Vagina (tissue), 2 donors: ENCODE data around the gene MAG. TPM values are rescaled to one million over a fixed set of nuclear protein-coding genes. Genes with fewer than 3 reads are reported as not detected.

ENCODE experiments used
- DNase-seq, 2 donors: peaks; one replicate each; pipeline ENCODE4 v3.0.0-alpha.2; 2017; ENCODE audit errors: extremely low spot score in 2 of 2
- H3K27ac ChIP-seq: fragments of 200-600 bp; sonication (generic); one replicate; pipeline ENCODE4 v1.5.1; 2019
- H3K27me3 ChIP-seq: fragments of 200-600 bp; sonication (generic); one replicate; pipeline ENCODE4 v1.5.1; 2019
- H3K36me3 ChIP-seq, 2 donors: fragments of 200-600 bp; sonication (generic); one replicate each; pipeline ENCODE4 v1.5.1; 2017 to 2019
- H3K4me1 ChIP-seq: fragments of 200-600 bp; sonication (generic); one replicate; pipeline ENCODE4 v1.5.1; 2019
- H3K4me3 ChIP-seq, 2 donors: fragments of 200-600 bp; sonication (generic); 1 replicate in 1 of 2; 2 replicates in 1 of 2; pipeline ENCODE4 v1.5.1; 2016 to 2019
- H3K9me3 ChIP-seq: fragments of 200-600 bp; sonication (generic); one replicate; pipeline ENCODE4 v1.5.1; 2019
- POLR2A ChIP-seq, 2 donors: fragments of 450-650 bp; IDR thresholded peaks; one replicate each; pipeline ENCODE4 v1.6.1; 2017; ENCODE audit warnings: antibody characterized with exemption in 2 of 2, mild to moderate bottlenecking in 2 of 2, moderate library complexity in 2 of 2
- POLR2AphosphoS5 ChIP-seq, 2 donors: sonication (generic); formaldehyde crosslinking; IDR thresholded peaks; one replicate each; pipeline ENCODE4 v1.9.0; 2017; ENCODE audit warnings: antibody characterized with exemption in 2 of 2, mild to moderate bottlenecking in 2 of 2, low read depth in 1 of 2; ENCODE audit not compliant: insufficient read depth in 1 of 2
- intact Hi-C: fragments of 100-400 bp; cut with DNase I; formaldehyde crosslinking; loops from one replicate; pipeline ENCODE4 v1.15.1; 2023
- total RNA-seq: library from RNA; depleted of rRNA; stranded (reverse); fragments of >200 nt; gene quantifications from one replicate; pipeline ENCODE4 v1.2.3, GENCODE V29; 2016
- TF ChIP-seq, protein P1 (sequence below), 3 experiments: fragments of 450-650 bp in 2 of 3; fragments of 200-600 bp in 1 of 3; sonication (generic) in 1 of 3; IDR thresholded peaks; one replicate each; pipeline ENCODE4 v1.5.1; 2017 to 2019; ENCODE audit warnings: antibody characterized with exemption in 3 of 3, mild to moderate bottlenecking in 2 of 3, moderate library complexity in 2 of 3

Gene MAG
- total RNA-seq, 1 donor from 2014 or later = not detected

GRCh38 chr19:35332817-35333216 lies 40.9 kb downstream of the MAG start:
- intact Hi-C loops = no loop called here

DNA sequence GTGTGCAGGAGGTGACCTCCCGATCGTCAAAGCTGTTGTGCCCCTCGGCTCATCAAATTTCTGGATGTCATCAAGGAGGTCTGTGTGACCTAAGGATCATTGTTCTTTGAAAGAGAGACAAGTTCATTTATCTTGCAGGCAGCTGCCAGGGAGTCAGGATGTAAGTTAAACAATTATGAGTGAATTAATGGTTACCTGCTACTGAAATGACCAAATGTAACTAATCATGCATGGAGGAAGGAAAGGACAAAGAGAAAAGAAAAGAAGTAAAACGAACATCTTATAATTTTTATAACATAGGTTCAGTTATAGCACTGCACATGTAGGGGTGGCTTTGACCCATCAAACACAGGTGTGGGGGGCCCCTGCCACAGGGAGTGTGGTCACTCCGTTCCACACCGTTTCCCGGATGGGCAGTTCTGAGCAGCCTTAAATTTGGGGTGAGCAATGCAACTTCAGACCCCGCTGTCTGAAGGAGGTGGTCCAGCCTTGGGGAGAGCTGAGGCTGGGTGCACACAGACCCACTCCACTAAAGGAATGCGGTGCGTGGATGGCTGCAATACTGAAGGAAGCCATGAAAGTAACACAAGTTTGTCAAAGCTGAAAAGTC lies 42.3 kb downstream of the MAG start:
- Histone ChIP-seq H3K27ac (no peak overlapping the region), H3K27me3 (no peaks in the 10 kb centered on the region), H3K36me3 (no peaks in the 10 kb centered on the region), H3K4me1 (no peaks in the 10 kb centered on the region), H3K9me3 (no peaks in the 10 kb centered on the region), H3K4me3 (no peak overlapping the region)
- intact Hi-C loops = no loop called here
- no peak for DNase-seq
- TF ChIP-seq, protein P1, sequence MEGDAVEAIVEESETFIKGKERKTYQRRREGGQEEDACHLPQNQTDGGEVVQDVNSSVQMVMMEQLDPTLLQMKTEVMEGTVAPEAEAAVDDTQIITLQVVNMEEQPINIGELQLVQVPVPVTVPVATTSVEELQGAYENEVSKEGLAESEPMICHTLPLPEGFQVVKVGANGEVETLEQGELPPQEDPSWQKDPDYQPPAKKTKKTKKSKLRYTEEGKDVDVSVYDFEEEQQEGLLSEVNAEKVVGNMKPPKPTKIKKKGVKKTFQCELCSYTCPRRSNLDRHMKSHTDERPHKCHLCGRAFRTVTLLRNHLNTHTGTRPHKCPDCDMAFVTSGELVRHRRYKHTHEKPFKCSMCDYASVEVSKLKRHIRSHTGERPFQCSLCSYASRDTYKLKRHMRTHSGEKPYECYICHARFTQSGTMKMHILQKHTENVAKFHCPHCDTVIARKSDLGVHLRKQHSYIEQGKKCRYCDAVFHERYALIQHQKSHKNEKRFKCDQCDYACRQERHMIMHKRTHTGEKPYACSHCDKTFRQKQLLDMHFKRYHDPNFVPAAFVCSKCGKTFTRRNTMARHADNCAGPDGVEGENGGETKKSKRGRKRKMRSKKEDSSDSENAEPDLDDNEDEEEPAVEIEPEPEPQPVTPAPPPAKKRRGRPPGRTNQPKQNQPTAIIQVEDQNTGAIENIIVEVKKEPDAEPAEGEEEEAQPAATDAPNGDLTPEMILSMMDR (IDR thresholded peaks at IDR 0.05) = no peak
- no peak for TF ChIP-seq POLR2AphosphoS5 (IDR thresholded peaks at IDR 0.05; ENCODE audit: insufficient read depth in 1 of 2, low read depth in 1 of 2)
- no peak for TF ChIP-seq POLR2A (IDR thresholded peaks at IDR 0.05)

More at GRCh38 chr19:35332817-35333216, 40.9 kb downstream of the MAG start:
- no peaks in the 10 kb centered on the region for H3K9me3 ChIP-seq
- TF ChIP-seq POLR2A (IDR thresholded peaks at IDR 0.05) (no peak), POLR2AphosphoS5 (IDR thresholded peaks at IDR 0.05; ENCODE audit: insufficient read depth in 1 of 2, low read depth in 1 of 2) (no peak)
- TF ChIP-seq, protein P1 (IDR thresholded peaks at IDR 0.05) = no peak
- no peaks in the 10 kb centered on the region for H3K27me3 ChIP-seq
- H3K4me1 ChIP-seq = no peaks in the 10 kb centered on the region
- H3K4me3 ChIP-seq = no peak overlapping the region
- no peak overlapping the region for H3K27ac ChIP-seq
- no peaks in the 10 kb centered on the region for H3K36me3 ChIP-seq
- no peak for DNase-seq

GRCh38 chr19:35336166-35336955 lies 44.4 kb downstream of the MAG start:
- no peaks in the 10 kb centered on the region for H3K4me1 ChIP-seq
- H3K9me3 ChIP-seq = no peaks in the 10 kb centered on the region
- no peak overlapping the region for H3K27ac ChIP-seq
- no peaks in the 10 kb centered on the region for H3K36me3 ChIP-seq
- H3K4me3 ChIP-seq = no peak overlapping the region
- intact Hi-C loops = no loop called here
- H3K27me3 ChIP-seq = no peaks in the 10 kb centered on the region
- no peak for DNase-seq
- TF ChIP-seq POLR2A (IDR thresholded peaks at IDR 0.05) (no peak), POLR2AphosphoS5 (IDR thresholded peaks at IDR 0.05; ENCODE audit: insufficient read depth in 1 of 2, low read depth in 1 of 2) (no peak)
- TF ChIP-seq, protein P1 (IDR thresholded peaks at IDR 0.05) = no peak

DNA sequence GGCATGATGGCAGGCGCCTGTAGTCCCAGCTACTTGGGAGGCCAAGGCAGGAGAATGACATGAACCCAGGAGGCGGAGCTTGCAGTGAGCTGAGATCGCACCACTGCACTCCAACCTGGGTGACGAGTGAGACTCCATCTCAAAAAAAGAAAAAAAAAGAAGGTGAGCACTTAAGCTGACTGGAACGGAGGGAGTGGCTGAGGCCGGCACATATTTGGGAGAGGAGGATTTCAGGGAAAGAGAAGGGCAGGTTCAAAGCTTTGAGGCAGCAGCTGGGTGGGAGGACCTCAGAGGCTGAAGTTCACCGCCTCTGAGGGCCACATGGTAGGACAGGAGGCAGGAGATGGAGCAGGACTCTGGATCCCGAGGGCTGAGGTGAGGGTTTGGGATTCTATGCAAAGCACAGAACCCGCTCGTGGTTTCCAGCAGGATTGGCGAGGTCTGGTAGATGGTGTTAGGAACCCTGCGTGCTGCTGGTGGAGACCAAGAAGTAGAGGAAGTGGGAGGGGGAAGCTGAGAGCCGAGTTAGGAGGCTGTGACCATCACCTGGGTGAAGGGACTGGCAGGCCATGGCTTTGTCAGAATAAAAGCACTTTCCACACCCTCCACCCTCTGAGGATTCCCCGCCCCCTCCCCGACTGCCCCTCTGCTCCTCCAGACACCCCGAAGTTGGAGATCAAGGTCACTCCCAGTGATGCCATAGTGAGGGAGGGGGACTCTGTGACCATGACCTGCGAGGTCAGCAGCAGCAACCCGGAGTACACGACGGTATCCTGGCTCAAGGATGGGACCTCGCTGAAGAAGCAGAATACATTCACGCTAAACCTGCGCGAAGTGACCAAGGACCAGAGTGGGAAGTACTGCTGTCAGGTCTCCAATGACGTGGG lies 45.4 kb downstream of the MAG start:
- no peak for TF ChIP-seq POLR2A (IDR thresholded peaks at IDR 0.05)
- TF ChIP-seq POLR2AphosphoS5 (IDR thresholded peaks at IDR 0.05; ENCODE audit: insufficient read depth in 1 of 2, low read depth in 1 of 2) = no peak
- TF ChIP-seq, protein P1 (IDR thresholded peaks at IDR 0.05) = no peak
- no peaks in the 10 kb centered on the region for H3K9me3 ChIP-seq
- no peak overlapping the region for H3K27ac ChIP-seq
- no peaks in the 10 kb centered on the region for H3K27me3 ChIP-seq
- H3K4me3 ChIP-seq = no peak overlapping the region
- H3K36me3 ChIP-seq = no peaks in the 10 kb centered on the region
- intact Hi-C loops = no loop called here
- DNase-seq = no peak
- H3K4me1 ChIP-seq = no peaks in the 10 kb centered on the region
